ENCODE results near the gene DYNC1I1.
"Not testable (repeated sequence)": the region's sequence is repeated elsewhere in the genome, so short reads cannot be mapped to it uniquely, and the experiment has no call there.

The DYNC1I1 gene

GRCh38 chr7:95916573-95917297 lies 144.4 kb downstream of the DYNC1I1 start:
- DNase-seq: peak; percentile 68

- DNase-seq: no peak
These were observed 145.3 kb downstream of the DYNC1I1 start for GRCh38 chr7:95917634-95918033.

GRCh38 chr7:95919556-95919955 lies 147.2 kb downstream of the DYNC1I1 start:
- no peak for DNase-seq

- DNase-seq: no peak
These were observed 149.2 kb downstream of the DYNC1I1 start for GRCh38 chr7:95921543-95921942.

GRCh38 chr7:95922191-95922590 lies 149.8 kb downstream of the DYNC1I1 start:
- no peak for DNase-seq

GRCh38 chr7:95925236-95925635 lies 152.9 kb downstream of the DYNC1I1 start:
- DNase-seq: no peak

GRCh38 chr7:95925971-95926370 lies 153.6 kb downstream of the DYNC1I1 start:
- DNase-seq: no peak

- DNase-seq: no peak
These were observed 155.4 kb downstream of the DYNC1I1 start for GRCh38 chr7:95927756-95928155.

- no peak for DNase-seq
These were observed 157.4 kb downstream of the DYNC1I1 start for GRCh38 chr7:95929710-95930280.

GRCh38 chr7:95931460-95932232 lies 159.3 kb downstream of the DYNC1I1 start:
- DNase-seq: no peak

- no peak for DNase-seq
These were observed 161.3 kb downstream of the DYNC1I1 start for GRCh38 chr7:95933618-95934017.

GRCh38 chr7:95944867-95945266 lies 172.5 kb downstream of the DYNC1I1 start:
- DNase-seq: not testable (repeated sequence)

GRCh38 chr7:95950698-95951097 lies 178.3 kb downstream of the DYNC1I1 start:
- no peak for DNase-seq

- DNase-seq: no peak
These were observed 179.2 kb downstream of the DYNC1I1 start for GRCh38 chr7:95951531-95951930.

GRCh38 chr7:95951997-95952795 lies 179.8 kb downstream of the DYNC1I1 start:
- no peak for DNase-seq

GRCh38 chr7:95952851-95953250 lies 180.5 kb downstream of the DYNC1I1 start:
- DNase-seq: no peak

GRCh38 chr7:95955748-95956147 lies 183.4 kb downstream of the DYNC1I1 start:
- no peak for DNase-seq

- no peak for DNase-seq
These were observed 185.2 kb downstream of the DYNC1I1 start for GRCh38 chr7:95957510-95957909.

- DNase-seq: no peak
These were observed 188.4 kb downstream of the DYNC1I1 start for GRCh38 chr7:95960706-95961244.

GRCh38 chr7:95963446-95963990 lies 191.2 kb downstream of the DYNC1I1 start:
- DNase-seq: no peak

GRCh38 chr7:95971716-95972115 lies 199.4 kb downstream of the DYNC1I1 start:
- no peak for DNase-seq

GRCh38 chr7:95972523-95972922 lies 200.2 kb downstream of the DYNC1I1 start:
- DNase-seq: no peak

- DNase-seq: no peak
These were observed 201.8 kb downstream of the DYNC1I1 start for GRCh38 chr7:95974108-95974507.
